Left lung (tissue), 10 donors: ENCODE results near the gene ARHGAP18. TPM values are rescaled to one million over a fixed set of nuclear protein-coding genes. Genes with fewer than 3 reads are reported as not detected.

Experiments
- ATAC-seq: fragments of 200-7000 bp; cut with Tn5 transposase; one replicate; pipeline ENCODE4 v1.9.1; 2020; ENCODE audit warnings: moderate library complexity
- DNase-seq, 4 donors: peaks; one replicate each; pipeline ENCODE4 v3.0.0-alpha.2; 2013 to 2020
- H3K27ac ChIP-seq, 2 donors: fragments of 200-600 bp; sonication (generic) in 1 of 2; one replicate each; pipeline versions ENCODE4 v1.5.0 to v1.8.0; 2020 to 2021
- H3K27me3 ChIP-seq, 2 donors: fragments of 200-600 bp; sonication (generic) in 1 of 2; one replicate each; pipeline versions ENCODE4 v1.5.0 to v1.8.0; 2020 to 2021
- H3K36me3 ChIP-seq, 2 donors: fragments of 200-600 bp; sonication (generic) in 1 of 2; one replicate each; pipeline versions ENCODE4 v1.5.0 to v1.8.0; 2020 to 2021
- H3K4me1 ChIP-seq, 2 donors: fragments of 200-600 bp; one replicate each; pipeline ENCODE4 v1.8.0; 2021
- H3K4me3 ChIP-seq, 2 donors: fragments of 200-600 bp; sonication (generic) in 1 of 2; one replicate each; pipeline versions ENCODE4 v1.5.0 to v1.8.0; 2020 to 2021; ENCODE audit warnings: mild to moderate bottlenecking in 1 of 2
- H3K9me3 ChIP-seq, 2 donors: fragments of 200-600 bp; sonication (generic) in 1 of 2; one replicate each; pipeline versions ENCODE4 v1.5.0 to v1.8.0; 2020 to 2021
- intact Hi-C, 2 donors: fragments of 100-400 bp; cut with DNase I; formaldehyde crosslinking; loops; one replicate each; pipeline versions ENCODE4 v1.11.2 to v1.14.2; 2022
- polyA plus RNA-seq, 6 donors: library from polyadenylated mRNA; unstranded; fragments of 120-200 nt; gene quantifications; one replicate each; pipeline ENCODE4 v1.2.1, GENCODE V29; 2013; ENCODE audit not compliant: insufficient read length in 6 of 6
- total RNA-seq, 2 donors: library from RNA; stranded (reverse); fragmentation: NEBNext Ultra II Directional; extraction: Animal tissue kit (Norgen Biotek cat#: 25700); gene quantifications; one replicate each; pipeline ENCODE4 v1.2.1, GENCODE V29; 2021
- TF ChIP-seq, protein P1 (sequence below), 2 donors: fragments of 200-600 bp; sonication (generic) in 1 of 2; IDR thresholded peaks; one replicate each; pipeline versions ENCODE4 v1.5.0 to v1.8.0; 2021; ENCODE audit warnings: antibody characterized with exemption in 2 of 2
- donor health status: DM: no; HTN: yes; CAD: no.
- donor health status: DM: no; HTN: no; CAD: no.

ARHGAP18 gene
- total and polyA plus RNA-seq, 8 donors, result 46.0 to 76.4 (median 67.9) TPM

DNA sequence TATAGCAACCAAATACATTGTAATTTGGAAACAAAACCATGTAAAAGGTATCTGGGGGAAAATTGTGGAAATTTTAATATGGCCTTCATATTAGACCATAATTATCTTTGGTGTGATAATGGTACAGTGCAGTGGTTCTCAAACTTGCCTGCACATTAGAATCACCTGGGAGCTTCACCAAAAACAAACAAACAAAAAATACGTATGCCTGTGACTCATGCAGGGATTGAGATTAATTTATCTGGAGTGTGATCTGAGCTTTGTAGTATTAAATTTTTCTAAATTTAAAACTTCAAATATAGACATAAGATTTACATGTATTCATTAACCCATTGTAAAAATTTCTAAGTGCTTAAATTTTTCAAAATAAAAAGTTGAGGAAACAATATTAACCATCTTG, 31.5 kb downstream of the ARHGAP18 start:
- ATAC-seq (no peak), DNase-seq (no peak)
- no peaks in the 10 kb centered on the region for H3K9me3 ChIP-seq
- H3K27ac ChIP-seq, result peak overlapping the region; percentile 2 to 13
- TF ChIP-seq, protein P1, sequence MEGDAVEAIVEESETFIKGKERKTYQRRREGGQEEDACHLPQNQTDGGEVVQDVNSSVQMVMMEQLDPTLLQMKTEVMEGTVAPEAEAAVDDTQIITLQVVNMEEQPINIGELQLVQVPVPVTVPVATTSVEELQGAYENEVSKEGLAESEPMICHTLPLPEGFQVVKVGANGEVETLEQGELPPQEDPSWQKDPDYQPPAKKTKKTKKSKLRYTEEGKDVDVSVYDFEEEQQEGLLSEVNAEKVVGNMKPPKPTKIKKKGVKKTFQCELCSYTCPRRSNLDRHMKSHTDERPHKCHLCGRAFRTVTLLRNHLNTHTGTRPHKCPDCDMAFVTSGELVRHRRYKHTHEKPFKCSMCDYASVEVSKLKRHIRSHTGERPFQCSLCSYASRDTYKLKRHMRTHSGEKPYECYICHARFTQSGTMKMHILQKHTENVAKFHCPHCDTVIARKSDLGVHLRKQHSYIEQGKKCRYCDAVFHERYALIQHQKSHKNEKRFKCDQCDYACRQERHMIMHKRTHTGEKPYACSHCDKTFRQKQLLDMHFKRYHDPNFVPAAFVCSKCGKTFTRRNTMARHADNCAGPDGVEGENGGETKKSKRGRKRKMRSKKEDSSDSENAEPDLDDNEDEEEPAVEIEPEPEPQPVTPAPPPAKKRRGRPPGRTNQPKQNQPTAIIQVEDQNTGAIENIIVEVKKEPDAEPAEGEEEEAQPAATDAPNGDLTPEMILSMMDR (IDR thresholded peaks at IDR 0.05), result no peak
- H3K4me3 ChIP-seq, result no peak overlapping the region
- intact Hi-C loops, result no loop called here
- no peaks in the 10 kb centered on the region for H3K36me3 ChIP-seq
- H3K27me3 ChIP-seq, result no peaks in the 10 kb centered on the region
- H3K4me1 ChIP-seq, result peaks cover 34 to 75% of the 10 kb centered on the region in 2 donors

DNA sequence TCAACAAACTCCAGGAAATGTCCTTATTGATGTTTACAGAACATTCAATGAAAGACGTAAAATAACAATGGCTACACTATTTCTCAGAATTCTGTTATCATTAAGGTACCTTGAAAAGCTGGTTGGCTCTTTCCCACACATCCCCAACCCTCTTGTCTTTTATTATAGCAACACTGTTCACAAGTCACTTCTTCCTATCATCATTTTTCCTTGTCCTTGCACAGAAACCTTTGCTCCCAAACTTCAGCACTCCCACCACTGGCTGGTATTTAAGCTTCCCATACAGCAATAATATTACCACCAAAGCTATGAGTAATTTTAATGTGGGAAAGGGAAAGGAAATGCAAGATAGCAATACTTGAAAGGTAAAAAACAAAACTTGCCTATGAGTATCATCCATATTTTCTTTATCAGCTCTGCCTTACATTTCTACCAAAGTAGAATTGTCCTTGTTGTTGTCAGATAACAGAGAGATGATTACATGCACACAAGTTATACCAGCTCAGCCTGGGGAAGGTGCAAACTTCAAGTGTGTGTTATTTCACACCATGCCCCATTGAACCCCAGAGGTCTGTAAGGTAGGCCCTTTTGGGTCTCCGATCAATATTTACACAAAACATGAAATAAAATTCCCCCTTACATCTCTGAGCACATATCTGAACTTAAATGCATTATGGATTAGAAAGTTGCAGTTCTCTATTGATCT, 32.2 kb downstream of the ARHGAP18 start:
- no peak for ATAC-seq

DNA sequence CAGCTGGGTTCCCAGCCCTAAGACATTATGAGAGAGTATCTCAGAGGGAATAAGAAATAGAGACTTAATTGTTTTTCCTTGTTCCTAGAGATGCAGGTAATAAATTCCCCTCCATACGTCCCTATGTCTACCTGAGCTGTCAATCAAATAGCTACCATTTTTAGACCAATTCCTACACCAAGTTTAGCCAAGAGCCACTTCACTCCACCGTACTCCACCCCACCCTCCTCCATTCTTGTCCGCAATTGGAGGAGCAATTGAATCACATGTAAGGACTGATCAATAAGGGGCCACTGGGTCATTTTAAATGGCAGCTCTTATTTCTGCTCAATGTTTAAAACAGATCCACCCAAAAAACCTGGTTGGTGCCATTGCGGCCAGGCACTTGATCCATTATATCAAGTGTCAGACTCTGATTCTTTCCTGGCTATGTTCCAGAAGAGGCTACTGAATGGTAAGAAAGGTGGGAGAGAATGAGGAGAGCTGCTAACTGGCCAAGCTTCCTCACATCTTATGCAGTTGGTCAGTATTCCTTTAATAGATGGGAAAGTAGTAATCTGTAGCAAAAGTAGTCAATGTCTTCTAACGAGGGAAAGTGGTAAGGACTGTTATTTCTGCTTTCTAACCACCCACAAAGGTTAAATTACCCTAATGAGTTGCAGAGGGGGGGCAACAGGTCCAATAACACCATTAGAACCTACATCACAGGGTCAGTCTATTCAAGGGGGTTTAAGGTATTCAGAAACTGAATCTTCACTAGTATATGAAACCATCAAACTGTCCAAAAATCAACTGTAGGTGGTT, 34.1 kb downstream of the ARHGAP18 start:
- TF ChIP-seq, protein P1 (IDR thresholded peaks at IDR 0.05), result no peak
- no peaks in the 10 kb centered on the region for H3K27me3 ChIP-seq
- H3K9me3 ChIP-seq, result no peaks in the 10 kb centered on the region
- no peak overlapping the region for H3K27ac ChIP-seq
- H3K4me1 ChIP-seq, result peaks cover 54 to 75% of the 10 kb centered on the region in 2 donors
- intact Hi-C loops, result no loop called here
- H3K36me3 ChIP-seq, result no peaks in the 10 kb centered on the region
- no peak overlapping the region for H3K4me3 ChIP-seq
- DNase-seq (no peak), ATAC-seq (no peak)

More for the DNA sequence above, 32.2 kb downstream of the ARHGAP18 start:
- Histone ChIP-seq H3K9me3 (no peaks in the 10 kb centered on the region), H3K4me1 (peaks cover 38 to 75% of the 10 kb centered on the region in 2 donors), H3K27me3 (no peaks in the 10 kb centered on the region), H3K36me3 (no peaks in the 10 kb centered on the region), H3K4me3 (no peak overlapping the region), H3K27ac (peak overlapping the region; percentile 2 to 13)
- no peak for DNase-seq
- TF ChIP-seq, protein P1 (IDR thresholded peaks at IDR 0.05), result no peak
- intact Hi-C loops, result no loop called here

DNA sequence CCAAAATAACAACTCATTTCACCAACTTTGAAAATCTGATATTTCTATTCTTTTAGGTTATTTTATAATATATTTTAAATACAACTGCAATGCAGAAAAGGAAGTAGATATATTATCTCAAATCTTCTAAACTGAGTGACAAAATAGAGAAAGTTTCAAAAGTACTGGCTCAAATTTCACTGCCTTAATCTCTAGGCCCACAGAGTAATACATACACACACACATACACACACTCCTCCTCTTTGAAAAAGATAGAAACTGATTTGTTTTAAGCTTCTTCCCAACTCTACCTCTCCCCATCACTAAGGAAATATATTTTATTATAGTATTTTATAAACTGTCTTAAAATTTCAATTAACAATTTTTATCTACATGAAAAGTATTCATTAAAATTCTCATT, 36.2 kb downstream of the ARHGAP18 start:
- Histone ChIP-seq H3K27ac (peak overlapping the region; percentile 77 to 88), H3K36me3 (no peaks in the 10 kb centered on the region), H3K27me3 (no peaks in the 10 kb centered on the region), H3K9me3 (no peaks in the 10 kb centered on the region), H3K4me3 (no peak overlapping the region), H3K4me1 (peaks cover 42 to 58% of the 10 kb centered on the region in 2 donors)
- TF ChIP-seq, protein P1 (IDR thresholded peaks at IDR 0.05), result no peak
- no peak for ATAC-seq
- no peak for DNase-seq
- intact Hi-C loops, result no loop called here
